MM.1S (cell line): ENCODE measurements around the gene ATP9A.

Experiments used
- DNase-seq: peaks from one replicate; pipeline ENCODE4 v3.0.0-alpha.2; 2015
- H2AFZ ChIP-seq: fragments of 300-600 bp; sonication (generic); 2 replicates; pipeline ENCODE4 v1.6.0; 2016; ENCODE audit warnings: antibody characterized with exemption, low read length
- H3F3A ChIP-seq: fragments of 300-600 bp; sonication (generic); 2 replicates; pipeline ENCODE4 v1.6.1; 2016; ENCODE audit warnings: mild to moderate bottlenecking, antibody characterized with exemption, low read length, moderate library complexity, mixed read lengths; ENCODE audit not compliant: insufficient read depth
- H3K27ac ChIP-seq: fragments of 300-600 bp; sonication (generic); 2 replicates; pipeline ENCODE4 v1.5.1; 2016; ENCODE audit warnings: mild to moderate bottlenecking, low read length
- H3K27me3 ChIP-seq: fragments of 300-600 bp; sonication (generic); replicated peaks from 2 replicates; pipeline ENCODE4 v1.6.0; 2016; ENCODE audit warnings: low read length; ENCODE audit not compliant: insufficient read depth
- H3K36me3 ChIP-seq: fragments of 300-600 bp; sonication (generic); replicated peaks from 2 replicates; pipeline ENCODE4 v1.6.1; 2016; ENCODE audit warnings: mild to moderate bottlenecking, low read length, mixed read lengths; ENCODE audit not compliant: insufficient read depth
- H3K4me1 ChIP-seq: fragments of 300-600 bp; sonication (generic); 2 replicates; pipeline ENCODE4 v1.6.1; 2016; ENCODE audit warnings: low read length, mixed read lengths
- H3K4me2 ChIP-seq: fragments of 300-600 bp; sonication (generic); 2 replicates; pipeline ENCODE4 v1.6.0; 2016; ENCODE audit warnings: low read depth, low read length
- H3K4me3 ChIP-seq: fragments of 300-600 bp; sonication (generic); 2 replicates; pipeline ENCODE4 v1.5.1; 2016; ENCODE audit warnings: low read length, mixed read lengths
- H3K79me2 ChIP-seq: fragments of 300-600 bp; sonication (generic); 2 replicates; pipeline ENCODE4 v1.6.1; 2016; ENCODE audit warnings: mixed run types, low read length, mixed read lengths
- H3K9ac ChIP-seq: fragments of 300-600 bp; sonication (generic); 2 replicates; pipeline ENCODE4 v1.6.1; 2016; ENCODE audit warnings: low read length, mixed read lengths
- H3K9me2 ChIP-seq: fragments of 300-600 bp; sonication (generic); replicated peaks from 2 replicates; pipeline ENCODE4 v1.6.1; 2016; ENCODE audit warnings: mild to moderate bottlenecking, low read length, mixed read lengths; ENCODE audit not compliant: insufficient read depth
- H3K9me3 ChIP-seq: fragments of 300-600 bp; sonication (generic); replicated peaks from 2 replicates; pipeline ENCODE4 v1.6.1; 2016; ENCODE audit warnings: mild to moderate bottlenecking, low read length, mixed read lengths; ENCODE audit not compliant: insufficient read depth
- H4K20me1 ChIP-seq: fragments of 300-600 bp; sonication (generic); 2 replicates; pipeline ENCODE4 v1.6.1; 2016; ENCODE audit warnings: mild to moderate bottlenecking, low read length, moderate library complexity, mixed read lengths; ENCODE audit not compliant: insufficient read depth
- EZH2 ChIP-seq: fragments of 300-600 bp; sonication (generic); optimal IDR thresholded peaks from 2 replicates; pipeline ENCODE3; 2017; ENCODE audit warnings: low read depth, mild to moderate bottlenecking, antibody characterized with exemption, low read length, mixed read lengths
- EZH2phosphoT487 ChIP-seq: fragments of 300-600 bp; sonication (generic); IDR thresholded peaks from 2 replicates; pipeline ENCODE4 v1.6.1; 2018; ENCODE audit warnings: antibody characterized with exemption, low read length
- TF ChIP-seq, protein P1 (sequence below): fragments of 300-600 bp; sonication (generic); IDR thresholded peaks from 2 replicates; pipeline ENCODE4 v1.5.1; 2016; ENCODE audit warnings: antibody characterized with exemption, low read length, mixed read lengths

ATP9A gene

DNA sequence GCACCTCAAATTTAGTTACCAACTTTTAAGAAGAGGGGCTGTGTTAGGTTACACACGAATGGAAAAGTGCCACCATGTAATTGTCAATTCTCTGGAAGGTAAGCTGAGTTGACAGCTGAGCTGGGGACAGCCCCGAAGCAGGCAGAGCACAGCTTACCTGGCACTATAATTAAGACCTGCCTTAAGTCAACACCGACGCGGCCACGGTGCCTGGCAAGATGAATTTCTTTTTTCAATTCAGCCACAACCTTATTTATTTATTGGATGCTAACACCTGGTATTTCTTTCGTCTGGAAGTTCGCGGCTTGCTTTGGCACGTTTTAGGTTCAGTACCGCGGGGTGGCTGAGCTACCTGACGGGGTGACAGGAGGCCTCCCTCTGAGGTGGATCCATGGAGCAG is 185.1 kb downstream of the ATP9A start:
- TF ChIP-seq, protein P1, sequence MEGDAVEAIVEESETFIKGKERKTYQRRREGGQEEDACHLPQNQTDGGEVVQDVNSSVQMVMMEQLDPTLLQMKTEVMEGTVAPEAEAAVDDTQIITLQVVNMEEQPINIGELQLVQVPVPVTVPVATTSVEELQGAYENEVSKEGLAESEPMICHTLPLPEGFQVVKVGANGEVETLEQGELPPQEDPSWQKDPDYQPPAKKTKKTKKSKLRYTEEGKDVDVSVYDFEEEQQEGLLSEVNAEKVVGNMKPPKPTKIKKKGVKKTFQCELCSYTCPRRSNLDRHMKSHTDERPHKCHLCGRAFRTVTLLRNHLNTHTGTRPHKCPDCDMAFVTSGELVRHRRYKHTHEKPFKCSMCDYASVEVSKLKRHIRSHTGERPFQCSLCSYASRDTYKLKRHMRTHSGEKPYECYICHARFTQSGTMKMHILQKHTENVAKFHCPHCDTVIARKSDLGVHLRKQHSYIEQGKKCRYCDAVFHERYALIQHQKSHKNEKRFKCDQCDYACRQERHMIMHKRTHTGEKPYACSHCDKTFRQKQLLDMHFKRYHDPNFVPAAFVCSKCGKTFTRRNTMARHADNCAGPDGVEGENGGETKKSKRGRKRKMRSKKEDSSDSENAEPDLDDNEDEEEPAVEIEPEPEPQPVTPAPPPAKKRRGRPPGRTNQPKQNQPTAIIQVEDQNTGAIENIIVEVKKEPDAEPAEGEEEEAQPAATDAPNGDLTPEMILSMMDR, result no peak
- no peak for TF ChIP-seq EZH2
- TF ChIP-seq EZH2phosphoT487, result no peak
- Histone ChIP-seq H3K4me3 (no peak overlapping the region), H3K27me3 (no peaks in the 10 kb centered on the region), H3K9ac (no peak overlapping the region), H2AFZ (no peak overlapping the region), H3K9me3 (no peaks in the 10 kb centered on the region), H3K79me2 (no peaks in the 10 kb centered on the region), H3K36me3 (no peaks in the 10 kb centered on the region), H3K4me2 (no peak overlapping the region), H4K20me1 (no peaks in the 10 kb centered on the region), H3K27ac (no peak overlapping the region), H3F3A (no peaks in the 10 kb centered on the region), H3K9me2 (no peaks in the 10 kb centered on the region), H3K4me1 (no peaks in the 10 kb centered on the region)
- no peak for DNase-seq

DNA sequence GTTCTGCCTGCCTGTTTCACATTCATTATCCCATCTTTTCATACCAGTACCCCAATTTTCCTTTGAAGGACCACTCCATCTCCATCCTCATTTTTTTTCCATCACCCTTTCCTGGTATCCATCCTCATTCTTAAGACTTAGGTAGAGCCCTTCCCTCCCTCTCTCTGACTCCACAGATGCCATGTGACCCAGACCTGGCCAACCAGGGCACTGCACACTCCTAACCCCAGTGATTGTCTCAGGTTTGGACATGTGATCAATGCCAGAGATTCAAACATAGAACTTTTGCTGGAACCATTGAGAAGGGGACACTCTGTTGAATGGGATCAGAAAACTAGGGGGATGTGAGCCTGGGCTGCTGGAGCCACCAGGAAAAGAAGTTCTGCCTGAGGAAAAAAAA is 186.6 kb downstream of the ATP9A start:
- no peak overlapping the region for H3K4me3 ChIP-seq
- no peaks in the 10 kb centered on the region for H3K36me3 ChIP-seq
- no peak overlapping the region for H2AFZ ChIP-seq
- no peaks in the 10 kb centered on the region for H3K9me2 ChIP-seq
- no peaks in the 10 kb centered on the region for H3K9me3 ChIP-seq
- H3K4me1 ChIP-seq, result no peaks in the 10 kb centered on the region
- H3F3A ChIP-seq, result no peaks in the 10 kb centered on the region
- H3K79me2 ChIP-seq, result no peaks in the 10 kb centered on the region
- no peak overlapping the region for H3K9ac ChIP-seq
- H3K4me2 ChIP-seq, result no peak overlapping the region
- DNase-seq, result no peak
- H3K27me3 ChIP-seq, result no peaks in the 10 kb centered on the region
- no peak for TF ChIP-seq EZH2
- no peak for TF ChIP-seq EZH2phosphoT487
- TF ChIP-seq, protein P1, result no peak
- no peak overlapping the region for H3K27ac ChIP-seq
- no peaks in the 10 kb centered on the region for H4K20me1 ChIP-seq

DNA sequence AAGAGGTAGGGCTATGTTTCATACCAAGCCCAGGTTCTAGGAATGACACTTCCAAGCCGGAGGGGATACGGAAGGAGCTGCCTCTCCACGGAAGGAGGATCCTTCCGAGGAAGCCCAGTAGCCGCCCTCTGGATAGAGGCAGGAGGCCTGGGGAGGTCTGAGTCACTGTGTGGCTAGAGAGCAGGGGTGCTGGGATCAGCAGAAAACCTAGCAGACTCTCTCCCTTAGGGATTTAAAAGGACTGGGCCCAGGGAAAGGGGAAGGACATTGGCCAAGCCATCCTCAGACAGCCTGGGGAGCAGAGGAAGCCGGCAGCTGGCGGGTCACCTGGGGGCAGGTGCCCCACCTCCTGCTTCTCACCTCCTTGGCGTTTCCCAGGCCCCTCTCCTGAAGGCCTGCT is 189.1 kb downstream of the ATP9A start:
- Histone ChIP-seq H3F3A (no peaks in the 10 kb centered on the region), H3K4me1 (no peaks in the 10 kb centered on the region), H3K4me2 (no peak overlapping the region), H3K4me3 (no peak overlapping the region), H3K9me3 (no peaks in the 10 kb centered on the region), H4K20me1 (no peaks in the 10 kb centered on the region), H3K36me3 (no peaks in the 10 kb centered on the region), H2AFZ (no peak overlapping the region), H3K27me3 (no peaks in the 10 kb centered on the region), H3K9ac (no peak overlapping the region), H3K79me2 (no peaks in the 10 kb centered on the region), H3K27ac (no peak overlapping the region), H3K9me2 (no peaks in the 10 kb centered on the region)
- TF ChIP-seq EZH2 (no peak), EZH2phosphoT487 (no peak)
- TF ChIP-seq, protein P1, result no peak
- no peak for DNase-seq
